Smooth muscle cell (in vitro differentiated cells): ENCODE measurements around the gene CD247. TPM values are rescaled to one million over a fixed set of nuclear protein-coding genes. Genes with fewer than 3 reads are reported as not detected.

Experiments used
- DNase-seq: peaks from one replicate; lab custom pipeline; 2025; ENCODE audit not compliant: unreplicated experiment; lab: John Stamatoyannopoulos, UW
- H2AFZ ChIP-seq: fragments of 200-600 bp; sonication (generic); 2 replicates; pipeline ENCODE4 v1.6.0; 2016; ENCODE audit warnings: antibody characterized with exemption, low read depth, mild to moderate bottlenecking
- H3F3A ChIP-seq: fragments of 200-600 bp; sonication (generic); 2 replicates; pipeline ENCODE4 v1.6.0; 2017; ENCODE audit warnings: antibody characterized with exemption, low read depth
- H3K27ac ChIP-seq: fragments of 200-600 bp; sonication (generic); 2 replicates; pipeline ENCODE4 v1.5.1; 2016; ENCODE audit warnings: low read depth, mild to moderate bottlenecking
- H3K27me3 ChIP-seq: fragments of 200-600 bp; sonication (generic); 2 replicates; pipeline ENCODE4 v1.6.1; 2016; ENCODE audit warnings: low read depth, mild to moderate bottlenecking
- H3K36me3 ChIP-seq: fragments of 200-600 bp; sonication (generic); 2 replicates; pipeline ENCODE4 v1.5.1; 2016; ENCODE audit warnings: low read depth
- H3K4me1 ChIP-seq: fragments of 200-600 bp; sonication (generic); 2 replicates; pipeline ENCODE4 v1.5.1; 2016; ENCODE audit warnings: low read depth
- H3K4me2 ChIP-seq: fragments of 200-600 bp; sonication (generic); 2 replicates; pipeline ENCODE4 v1.6.0; 2016; ENCODE audit warnings: mild to moderate bottlenecking
- H3K4me3 ChIP-seq: fragments of 200-600 bp; sonication (generic); 2 replicates; pipeline ENCODE4 v1.5.1; 2016; ENCODE audit warnings: mild to moderate bottlenecking
- H3K79me2 ChIP-seq: fragments of 200-600 bp; sonication (generic); 2 replicates; pipeline ENCODE4 v1.6.0; 2016; ENCODE audit warnings: low read depth, mild to moderate bottlenecking
- H3K9ac ChIP-seq: fragments of 200-600 bp; sonication (generic); 2 replicates; pipeline ENCODE4 v1.6.0; 2016; ENCODE audit warnings: low read depth
- H3K9me3 ChIP-seq: fragments of 200-600 bp; sonication (generic); replicated peaks from 2 replicates; pipeline ENCODE4 v1.5.1; 2016; ENCODE audit warnings: low read depth
- H4K20me1 ChIP-seq: fragments of 200-600 bp; sonication (generic); 2 replicates; pipeline ENCODE4 v1.6.0; 2016; ENCODE audit warnings: low read depth
- WGBS: methylation state at CpG from one replicate; pipeline ENCODE4 v1.1.7; 2016; ENCODE audit warnings: low lambda C conversion rate; 5-methylcytosine and 5-hydroxymethylcytosine counted together
- polyA plus RNA-seq: library from polyadenylated mRNA; unstranded; fragments of >200 nt; fragmentation: Nextera tagmentation; extraction: Ambion mirVana; gene quantifications from 2 replicates; pipeline ENCODE4 v1.2.1, GENCODE V29; 2016
- total RNA-seq: library from RNA; depleted of rRNA; stranded (reverse); fragments of >200 nt; gene quantifications from 2 replicates; pipeline ENCODE4 v1.2.3, GENCODE V29; 2014
- TF ChIP-seq, protein P1 (sequence below): fragments of 200-600 bp; sonication (generic); IDR thresholded peaks from 2 replicates; pipeline ENCODE4 v1.5.1; 2017; ENCODE audit warnings: borderline replicate concordance, mild to moderate bottlenecking, antibody characterized with exemption; ENCODE audit not compliant: insufficient read depth, poor library complexity, severe bottlenecking

The CD247 gene
- total and polyA plus RNA-seq, 2 experiments from 2014 or later, result 0.13 TPM; not detected in 1

DNA sequence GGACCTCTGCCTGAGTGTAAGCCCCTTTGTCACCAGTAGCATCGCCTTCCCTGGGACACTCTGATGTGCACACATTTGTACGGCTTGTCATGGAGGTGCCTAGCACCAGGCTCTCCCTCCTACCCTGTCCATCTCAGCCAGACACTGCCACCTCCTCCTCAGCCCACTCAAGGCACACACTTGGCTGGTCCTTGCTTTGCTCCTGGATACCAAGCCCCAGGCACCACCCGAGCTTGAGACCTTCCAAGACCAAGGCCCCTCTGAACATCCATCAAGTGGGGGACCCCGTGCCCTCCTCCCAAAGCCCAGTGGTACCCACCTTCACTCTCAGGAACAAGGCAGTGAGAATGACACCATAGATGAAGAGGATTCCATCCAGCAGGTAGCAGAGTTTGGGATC lies 78.0 kb downstream of the CD247 start:
- Histone ChIP-seq H3K36me3 (no peaks in the 10 kb centered on the region), H3K27me3 (peaks cover 20% of the 10 kb centered on the region), H3K9ac (no peak overlapping the region), H3F3A (no peaks in the 10 kb centered on the region), H3K27ac (no peak overlapping the region), H3K4me1 (peaks cover 5% of the 10 kb centered on the region), H3K4me2 (no peak overlapping the region), H3K79me2 (no peaks in the 10 kb centered on the region), H3K9me3 (no peaks in the 10 kb centered on the region), H3K4me3 (no peak overlapping the region), H2AFZ (no peak overlapping the region), H4K20me1 (no peaks in the 10 kb centered on the region)
- DNase-seq, result no peak
- WGBS, result 97% methylated on average over 4 of the region's 4 CpGs
- TF ChIP-seq, protein P1, sequence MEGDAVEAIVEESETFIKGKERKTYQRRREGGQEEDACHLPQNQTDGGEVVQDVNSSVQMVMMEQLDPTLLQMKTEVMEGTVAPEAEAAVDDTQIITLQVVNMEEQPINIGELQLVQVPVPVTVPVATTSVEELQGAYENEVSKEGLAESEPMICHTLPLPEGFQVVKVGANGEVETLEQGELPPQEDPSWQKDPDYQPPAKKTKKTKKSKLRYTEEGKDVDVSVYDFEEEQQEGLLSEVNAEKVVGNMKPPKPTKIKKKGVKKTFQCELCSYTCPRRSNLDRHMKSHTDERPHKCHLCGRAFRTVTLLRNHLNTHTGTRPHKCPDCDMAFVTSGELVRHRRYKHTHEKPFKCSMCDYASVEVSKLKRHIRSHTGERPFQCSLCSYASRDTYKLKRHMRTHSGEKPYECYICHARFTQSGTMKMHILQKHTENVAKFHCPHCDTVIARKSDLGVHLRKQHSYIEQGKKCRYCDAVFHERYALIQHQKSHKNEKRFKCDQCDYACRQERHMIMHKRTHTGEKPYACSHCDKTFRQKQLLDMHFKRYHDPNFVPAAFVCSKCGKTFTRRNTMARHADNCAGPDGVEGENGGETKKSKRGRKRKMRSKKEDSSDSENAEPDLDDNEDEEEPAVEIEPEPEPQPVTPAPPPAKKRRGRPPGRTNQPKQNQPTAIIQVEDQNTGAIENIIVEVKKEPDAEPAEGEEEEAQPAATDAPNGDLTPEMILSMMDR, result no peak

DNA sequence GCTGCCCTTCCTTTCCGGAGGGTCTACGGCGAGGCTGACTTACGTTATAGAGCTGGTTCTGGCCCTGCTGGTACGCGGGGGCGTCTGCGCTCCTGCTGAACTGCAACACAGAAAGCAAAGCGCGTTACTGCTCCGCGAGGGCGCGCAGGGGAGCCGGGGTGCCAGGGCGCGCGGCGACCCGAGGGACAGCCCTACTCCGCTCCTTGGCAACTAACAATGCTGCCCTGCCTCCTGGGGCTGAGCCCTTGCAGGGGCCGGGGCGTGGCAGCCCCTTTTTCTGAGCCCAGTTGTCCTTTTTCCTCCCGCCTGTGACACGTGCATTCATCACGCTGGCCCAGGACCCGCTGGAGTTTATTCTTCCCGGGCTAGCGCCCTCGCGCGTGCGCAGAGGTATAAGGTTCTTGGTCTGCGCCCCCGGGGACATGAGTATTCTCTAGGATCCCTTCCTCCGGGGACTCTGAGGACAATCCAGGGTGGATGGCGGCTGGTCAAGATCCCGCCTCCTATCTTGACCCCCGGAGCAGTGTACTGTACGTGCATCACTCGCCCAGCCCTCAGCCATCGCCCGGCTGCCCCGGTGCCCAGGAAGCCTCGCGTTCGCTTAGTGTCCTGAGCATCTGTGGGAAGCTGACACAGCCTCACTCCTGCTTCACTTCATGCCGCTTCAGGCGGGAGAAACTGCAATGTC lies 78.9 kb downstream of the CD247 start:
- Histone ChIP-seq H3K36me3 (no peaks in the 10 kb centered on the region), H3K27me3 (peaks cover 20% of the 10 kb centered on the region), H3K4me1 (peaks cover 5% of the 10 kb centered on the region), H3F3A (no peaks in the 10 kb centered on the region), H3K4me2 (peak overlapping the region; percentile 86), H4K20me1 (no peaks in the 10 kb centered on the region), H3K27ac (no peak overlapping the region), H3K9ac (no peak overlapping the region), H3K9me3 (no peaks in the 10 kb centered on the region), H2AFZ (peak overlapping the region; percentile 70), H3K79me2 (no peaks in the 10 kb centered on the region), H3K4me3 (peak overlapping the region; percentile 48)
- whole genome bisulfite sequencing, result 12% methylated on average over 46 of the region's 49 CpGs
- peak; percentile 16 for DNase-seq
- TF ChIP-seq, protein P1, result peak; percentile 6

DNA sequence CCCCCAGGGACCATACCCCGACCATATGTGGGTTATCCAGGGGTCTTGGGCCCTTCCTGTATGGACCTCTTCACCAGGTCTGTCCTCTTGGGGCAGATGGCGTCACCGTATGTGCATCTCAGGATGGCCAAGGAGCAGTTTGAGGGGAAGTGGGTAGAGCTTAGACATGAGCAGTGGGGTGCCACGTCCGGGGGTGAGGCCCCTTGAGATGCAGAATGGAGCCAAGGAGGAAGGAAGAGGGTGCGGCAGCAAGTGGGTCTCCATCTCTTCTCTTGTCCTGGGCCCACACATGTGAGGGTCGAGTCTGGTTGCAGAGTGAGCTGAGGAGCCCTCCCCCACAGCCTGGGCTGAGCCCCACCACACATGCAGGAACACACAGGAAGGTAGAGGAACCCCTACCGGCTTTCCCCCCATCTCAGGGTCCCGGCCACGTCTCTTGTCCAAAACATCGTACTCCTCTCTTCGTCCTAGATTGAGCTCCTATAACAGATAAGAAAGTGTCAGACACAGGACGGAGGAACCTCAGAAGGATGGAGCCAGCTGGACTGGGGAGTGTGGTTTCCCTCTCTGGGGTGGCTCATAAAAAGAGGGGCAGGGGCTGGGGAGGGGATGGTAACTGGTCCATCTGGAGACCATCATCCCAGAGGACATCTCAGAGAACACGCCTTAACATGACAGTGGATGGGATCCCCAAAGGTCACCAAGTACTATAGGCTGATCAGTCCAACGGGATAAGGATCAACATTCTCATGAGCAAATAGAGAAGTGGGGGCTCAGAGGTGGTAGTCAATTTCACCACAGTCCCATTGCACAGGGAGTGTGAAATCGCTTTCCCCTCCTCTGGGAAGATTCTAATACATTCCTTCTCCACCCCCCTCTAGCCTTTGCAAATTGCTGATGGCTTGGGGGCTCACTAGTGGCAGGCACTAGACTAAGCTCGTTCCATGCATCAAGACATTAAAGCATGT lies 79.9 kb downstream of the CD247 start:
- no peak for DNase-seq
- H3K4me1 ChIP-seq, result peaks cover 5% of the 10 kb centered on the region
- no peak overlapping the region for H3K27ac ChIP-seq
- H3F3A ChIP-seq, result no peaks in the 10 kb centered on the region
- no peak overlapping the region for H3K4me3 ChIP-seq
- no peaks in the 10 kb centered on the region for H3K36me3 ChIP-seq
- 91% methylated on average over 17 of the region's 17 CpGs for WGBS
- H3K9ac ChIP-seq, result no peak overlapping the region
- TF ChIP-seq, protein P1, result no peak
- peaks cover 20% of the 10 kb centered on the region for H3K27me3 ChIP-seq
- no peak overlapping the region for H2AFZ ChIP-seq
- no peaks in the 10 kb centered on the region for H4K20me1 ChIP-seq
- no peaks in the 10 kb centered on the region for H3K9me3 ChIP-seq
- H3K4me2 ChIP-seq, result peak overlapping the region; percentile 86
- no peaks in the 10 kb centered on the region for H3K79me2 ChIP-seq
